Measurements from ENCODE around the gene CHST13. TPM values are rescaled to one million over a fixed set of nuclear protein-coding genes. Genes with fewer than 3 reads are reported as not detected.

Gene CHST13
- total RNA-seq, 2 experiments from 2014 or later: not detected

DNA sequence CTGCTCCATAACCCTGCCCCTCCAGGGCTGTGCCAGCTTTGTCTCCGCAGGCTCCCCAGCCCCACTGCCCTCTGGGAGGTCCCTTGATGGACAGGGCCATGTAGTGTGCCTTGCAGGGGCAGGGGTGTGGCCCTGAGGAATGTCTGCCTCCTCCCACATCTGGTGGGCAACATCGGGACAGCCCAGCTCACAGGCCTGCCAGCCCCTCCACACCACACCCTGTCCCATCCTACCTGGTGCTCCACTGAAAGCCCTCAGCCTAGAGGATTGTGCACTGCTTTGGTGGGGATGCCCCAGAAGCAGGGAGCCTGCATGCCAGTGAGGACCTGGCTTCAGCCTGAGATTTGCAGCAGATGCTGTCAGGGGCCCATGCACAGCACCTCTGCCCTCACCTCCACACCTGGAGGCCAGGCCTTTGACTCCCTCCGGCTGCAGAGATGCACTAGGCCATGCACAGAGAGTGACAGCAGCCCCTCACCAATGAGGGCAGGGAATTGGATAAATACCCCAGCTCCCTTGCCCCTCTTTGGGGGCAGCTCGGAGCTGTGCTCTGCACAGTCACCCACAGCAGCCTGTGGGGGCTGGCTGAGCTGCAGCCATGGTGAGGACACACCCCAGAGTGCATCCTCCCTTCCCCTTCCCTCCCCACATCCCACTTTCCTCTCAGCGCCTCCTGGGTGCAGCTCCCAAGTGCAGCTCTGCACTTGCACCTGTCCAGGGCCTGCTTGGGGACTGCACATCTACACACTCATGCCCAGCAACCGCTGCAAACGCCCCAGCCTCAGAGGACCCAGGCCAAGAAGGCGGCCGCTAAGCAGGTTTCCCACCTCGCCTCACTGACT, 32.1 kb downstream of the CHST13 start:
- H3K4me1 Mint-ChIP-seq: no peaks in the 10 kb centered on the region
- H3K36me3 Mint-ChIP-seq: no peaks in the 10 kb centered on the region
- no peak overlapping the region for H3K27ac Mint-ChIP-seq

DNA sequence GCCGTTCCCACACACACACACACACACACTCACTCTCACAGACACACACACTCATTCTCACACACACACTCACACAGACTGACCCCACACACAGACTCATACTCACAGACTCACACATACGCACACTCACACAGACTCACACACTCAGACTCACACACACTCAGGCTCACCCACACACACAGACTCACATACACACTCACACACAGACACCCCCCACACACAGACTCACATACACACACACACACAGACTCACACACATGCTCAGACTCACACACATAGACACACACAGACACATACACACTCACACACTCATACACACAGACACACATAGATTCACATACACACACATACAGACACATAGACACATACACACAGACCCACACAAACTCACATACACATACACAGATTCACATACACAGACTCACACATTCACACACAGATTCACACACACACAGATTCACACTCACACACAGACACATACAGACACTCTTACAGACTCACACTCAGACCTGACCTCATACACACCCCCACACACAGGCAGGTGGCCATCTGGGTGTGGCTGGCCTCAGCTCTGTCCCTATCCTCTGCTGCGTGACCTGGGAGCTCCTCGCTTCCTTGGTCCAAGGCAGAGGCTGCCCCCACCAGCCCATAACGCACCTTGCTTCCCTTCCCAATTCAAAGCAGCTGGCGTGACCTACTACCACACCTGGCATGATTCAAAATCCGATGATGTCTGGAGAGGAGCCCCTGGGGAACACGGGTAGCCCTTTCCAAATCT, 32.9 kb downstream of the CHST13 start:
- DNase-seq: no peak
- no peak overlapping the region for H3K4me3 Mint-ChIP-seq
- H3K9me3 Mint-ChIP-seq: peaks cover 3% of the 10 kb centered on the region
- H3K27ac Mint-ChIP-seq: no peak overlapping the region
- peaks cover 2% of the 10 kb centered on the region for H3K36me3 Mint-ChIP-seq
- no peaks in the 10 kb centered on the region for H3K27me3 Mint-ChIP-seq
- no peaks in the 10 kb centered on the region for H3K4me1 Mint-ChIP-seq

More for the DNA sequence above, 32.1 kb downstream of the CHST13 start:
- DNase-seq: no peak
- Mint-ChIP-seq H3K9me3 (no peaks in the 10 kb centered on the region), H3K4me3 (no peak overlapping the region), H3K27me3 (no peaks in the 10 kb centered on the region)

DNA sequence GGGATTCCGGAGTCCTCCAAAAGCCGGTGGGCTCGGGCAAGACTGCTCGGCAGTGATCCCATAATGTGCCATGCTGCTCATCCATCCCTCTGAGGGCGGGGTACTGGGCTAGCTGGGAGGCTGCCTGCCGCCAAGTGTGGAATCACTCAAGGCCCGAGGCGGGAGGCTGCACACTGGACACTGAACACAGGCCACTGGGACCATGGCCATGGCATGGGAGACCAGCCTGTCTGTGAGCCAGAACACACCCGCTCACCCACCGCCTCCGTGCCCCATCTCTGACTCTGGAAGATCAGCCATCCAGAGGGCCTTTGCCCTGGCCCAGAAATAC, 33.4 kb downstream of the CHST13 start:
- peaks cover 2% of the 10 kb centered on the region for H3K36me3 Mint-ChIP-seq
- peaks cover 6% of the 10 kb centered on the region for H3K9me3 Mint-ChIP-seq
- no peaks in the 10 kb centered on the region for H3K4me1 Mint-ChIP-seq
- DNase-seq: no peak
- H3K4me3 Mint-ChIP-seq: no peak overlapping the region
- no peaks in the 10 kb centered on the region for H3K27me3 Mint-ChIP-seq
- no peak overlapping the region for H3K27ac Mint-ChIP-seq

DNA sequence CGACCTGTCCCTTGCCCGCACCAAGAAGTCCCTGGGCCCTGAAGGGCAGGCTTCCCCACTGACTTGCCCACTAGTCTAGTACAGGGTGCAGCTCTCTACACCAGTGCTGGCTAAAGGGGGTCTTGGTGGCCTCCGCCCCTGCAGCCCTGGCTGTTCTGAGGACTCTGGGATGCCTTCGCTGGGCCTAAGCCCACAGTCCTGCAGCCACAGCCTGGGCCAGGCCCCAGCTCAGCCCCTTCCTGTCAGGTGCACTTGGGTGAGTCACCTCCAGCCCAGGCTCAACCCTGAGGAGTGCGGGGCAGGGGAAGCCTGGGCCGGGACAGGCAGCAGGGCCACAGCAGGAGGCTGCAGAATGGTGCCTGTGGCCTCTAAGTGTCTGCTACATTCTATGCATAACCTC, 33.8 kb downstream of the CHST13 start:
- peaks cover 7% of the 10 kb centered on the region for H3K9me3 Mint-ChIP-seq
- no peaks in the 10 kb centered on the region for H3K4me1 Mint-ChIP-seq
- DNase-seq: no peak
- H3K36me3 Mint-ChIP-seq: peaks cover 2% of the 10 kb centered on the region
- H3K27ac Mint-ChIP-seq: no peak overlapping the region
- H3K27me3 Mint-ChIP-seq: no peaks in the 10 kb centered on the region
- H3K4me3 Mint-ChIP-seq: no peak overlapping the region

DNA sequence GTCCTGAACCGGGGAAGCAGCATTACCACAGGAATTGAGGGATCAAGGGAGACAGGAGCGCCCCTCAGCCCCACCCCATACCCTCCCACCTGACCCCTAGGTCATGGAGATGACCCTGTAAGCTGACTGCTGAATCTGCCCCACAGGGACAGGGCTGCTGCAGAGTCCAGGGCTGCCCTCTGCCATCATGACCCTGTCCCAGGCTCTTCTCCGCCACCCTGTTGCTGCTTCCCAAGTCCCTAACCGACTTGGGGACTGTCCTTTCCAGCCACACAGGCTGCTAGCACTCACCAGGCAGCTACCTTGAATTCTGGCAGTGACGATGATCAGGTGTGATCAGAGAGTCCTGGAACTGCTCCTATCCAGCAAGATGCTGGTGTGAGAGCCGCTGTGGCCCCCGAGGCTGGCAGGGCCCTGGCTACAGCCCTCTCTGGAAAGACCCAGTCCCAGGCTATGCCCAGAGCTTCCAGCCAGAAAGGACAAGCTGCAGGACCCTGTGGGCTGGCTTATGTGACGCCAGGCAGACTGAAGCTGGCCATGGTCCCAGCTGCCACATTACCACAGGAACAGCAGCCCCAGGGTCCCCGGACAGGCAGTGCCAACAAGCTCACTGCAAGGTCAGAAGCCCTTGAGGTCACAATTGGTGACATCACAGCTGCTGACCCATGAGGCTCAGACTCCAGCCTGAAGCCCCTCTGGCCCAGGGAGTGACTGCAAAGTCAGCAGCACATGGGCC, 34.5 kb downstream of the CHST13 start, which contains the start of gene C3orf22:
C3orf22 (minus strand) TSS at position 597 of the 736 bp plus-strand sequence. CDS start 5,542 bp downstream, outside the sequence.
- no peaks in the 10 kb centered on the region for H3K27me3 Mint-ChIP-seq
- no peak for DNase-seq
- peaks cover 10% of the 10 kb centered on the region for H3K9me3 Mint-ChIP-seq
- no peaks in the 10 kb centered on the region for H3K4me1 Mint-ChIP-seq
- no peak within 1 kb of the TSS for H3K4me3 Mint-ChIP-seq
- H3K27ac Mint-ChIP-seq: no peak within 1 kb of the TSS
- H3K36me3 Mint-ChIP-seq: peaks cover 2% of the 10 kb centered on the region

DNA sequence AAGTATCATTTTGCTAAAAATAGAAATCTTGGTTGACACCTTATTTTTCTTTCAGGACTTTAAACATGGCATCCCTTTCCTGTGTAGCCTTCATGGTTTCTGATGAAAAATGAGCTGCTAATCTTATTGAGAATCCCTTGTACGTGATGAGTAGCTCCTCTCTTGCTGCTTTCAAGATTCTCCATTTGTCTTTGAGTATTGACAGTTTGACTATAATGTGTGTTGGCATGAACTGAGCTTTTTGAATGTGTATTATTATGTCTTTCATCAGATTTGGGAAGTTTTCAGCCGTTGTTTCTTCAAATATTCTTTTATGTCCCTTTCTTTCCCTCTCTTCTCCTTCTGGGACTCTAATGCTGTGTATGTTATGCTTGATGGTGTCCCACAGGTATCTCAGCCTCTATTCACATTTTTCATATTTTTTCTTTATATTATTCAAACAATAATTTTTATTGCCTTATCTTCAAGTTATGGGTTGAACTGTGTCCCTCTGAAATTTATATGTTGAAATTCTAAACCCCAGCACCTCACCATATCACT, 38.9 kb downstream of the CHST13 start:
- no peak overlapping the region for H3K27ac Mint-ChIP-seq
- H3K4me3 Mint-ChIP-seq: no peak overlapping the region
- H3K4me1 Mint-ChIP-seq: no peaks in the 10 kb centered on the region
- H3K9me3 Mint-ChIP-seq: peaks cover 10% of the 10 kb centered on the region
- no peak for DNase-seq
- H3K27me3 Mint-ChIP-seq: peaks cover 9% of the 10 kb centered on the region
- peaks cover 2% of the 10 kb centered on the region for H3K36me3 Mint-ChIP-seq

DNA sequence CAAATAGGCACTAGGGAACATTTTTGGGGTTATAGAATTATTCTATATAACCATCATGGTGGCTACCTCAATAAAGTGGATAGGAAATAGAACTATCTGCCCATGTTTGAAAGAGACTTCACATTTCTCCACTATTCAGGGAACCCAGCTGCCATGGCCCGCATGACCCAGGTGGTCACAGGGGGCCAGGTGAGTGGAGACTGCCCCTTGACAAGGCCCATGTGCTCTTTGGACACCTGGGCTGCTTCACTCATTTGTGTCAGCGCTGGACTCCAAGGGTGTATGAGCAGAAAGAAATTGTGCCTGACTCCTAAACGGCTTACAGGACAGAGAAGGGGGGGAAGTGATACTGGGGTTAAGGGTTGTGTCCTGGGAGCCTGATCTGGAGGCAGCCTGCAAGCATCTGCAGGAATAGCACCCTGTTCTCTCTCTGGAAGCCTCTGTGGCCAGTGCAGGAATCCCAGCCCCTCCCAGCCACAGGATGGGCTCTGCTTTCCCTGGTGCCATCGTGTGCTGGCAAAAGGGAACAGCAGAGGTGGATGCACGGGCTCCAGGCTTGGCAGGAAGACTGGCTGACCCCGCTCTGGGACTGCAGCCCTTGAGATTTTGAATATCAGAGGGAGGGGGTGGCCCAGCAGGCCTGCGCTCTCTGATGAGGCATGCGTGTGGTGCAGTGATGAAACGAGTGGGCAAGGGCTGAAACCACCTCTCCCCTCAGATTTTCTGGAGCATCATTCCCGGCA, 43.9 kb downstream of the CHST13 start:
- no peak overlapping the region for H3K4me3 Mint-ChIP-seq
- no peak overlapping the region for H3K27ac Mint-ChIP-seq
- no peaks in the 10 kb centered on the region for H3K36me3 Mint-ChIP-seq
- H3K4me1 Mint-ChIP-seq: no peaks in the 10 kb centered on the region
- DNase-seq: no peak
- peaks cover 2% of the 10 kb centered on the region for H3K9me3 Mint-ChIP-seq
- peaks cover 9% of the 10 kb centered on the region for H3K27me3 Mint-ChIP-seq

DNA sequence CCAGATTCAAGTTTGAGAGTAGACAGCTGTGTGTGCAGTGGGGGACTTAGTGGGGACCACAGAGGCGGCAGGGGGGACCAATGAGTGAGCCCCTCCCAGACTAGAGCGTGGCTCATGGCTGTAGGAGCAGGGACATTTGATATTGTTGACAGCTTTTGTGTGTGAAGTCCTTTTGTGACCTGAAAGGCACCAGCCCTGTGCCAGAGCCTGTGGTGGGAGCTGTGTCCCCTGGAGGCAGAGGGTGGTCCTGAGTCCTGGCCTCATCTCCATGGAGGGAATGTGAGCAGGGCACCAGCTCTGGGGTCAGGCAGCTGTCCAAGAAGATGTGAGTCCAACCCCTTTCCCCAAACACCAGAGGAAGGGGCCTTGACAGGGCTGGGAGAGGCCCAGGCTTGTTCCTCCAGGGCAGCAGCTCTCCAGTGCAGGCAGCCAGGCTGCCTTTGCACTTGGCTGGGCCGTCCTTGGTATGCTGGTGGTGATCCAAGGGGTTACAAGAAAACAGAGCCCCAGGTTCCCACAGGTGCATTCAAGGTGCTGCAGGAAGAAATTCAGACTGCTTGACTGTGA, 44.9 kb downstream of the CHST13 start:
- peaks cover 9% of the 10 kb centered on the region for H3K27me3 Mint-ChIP-seq
- H3K9me3 Mint-ChIP-seq: no peaks in the 10 kb centered on the region
- no peak overlapping the region for H3K4me3 Mint-ChIP-seq
- H3K27ac Mint-ChIP-seq: no peak overlapping the region
- H3K36me3 Mint-ChIP-seq: no peaks in the 10 kb centered on the region
- no peaks in the 10 kb centered on the region for H3K4me1 Mint-ChIP-seq
- no peak for DNase-seq

DNA sequence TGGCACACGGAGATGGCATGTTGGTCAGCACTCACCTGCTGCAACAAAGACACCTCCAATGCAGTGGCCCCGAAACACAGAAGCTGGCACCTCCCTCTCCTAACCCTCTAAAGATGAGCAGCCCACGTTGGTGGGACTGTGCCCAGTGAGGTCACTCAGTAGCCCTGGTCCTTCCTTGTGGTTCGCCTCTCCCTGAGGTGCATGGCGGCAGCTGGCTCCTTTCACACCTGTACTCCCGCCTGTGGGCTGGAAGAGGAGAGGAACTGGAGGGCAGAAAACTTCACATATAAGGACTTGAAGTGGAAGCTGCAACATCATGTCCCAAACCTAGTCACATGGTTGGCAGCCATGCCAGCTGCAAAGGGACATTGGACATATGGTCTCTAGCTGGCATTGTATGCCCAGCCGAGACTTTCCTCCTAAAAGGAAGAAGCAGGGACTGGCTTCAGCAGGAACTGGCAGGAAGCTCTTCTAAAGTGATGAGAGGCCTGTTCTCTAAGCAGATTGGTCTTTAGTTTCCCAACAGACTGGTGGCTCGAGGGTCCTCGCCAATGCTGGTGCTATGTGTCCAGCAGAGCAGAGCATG, 45.5 kb downstream of the CHST13 start:
- H3K27me3 Mint-ChIP-seq: peaks cover 9% of the 10 kb centered on the region
- no peak overlapping the region for H3K4me3 Mint-ChIP-seq
- H3K36me3 Mint-ChIP-seq: no peaks in the 10 kb centered on the region
- DNase-seq: no peak
- no peak overlapping the region for H3K27ac Mint-ChIP-seq
- H3K4me1 Mint-ChIP-seq: no peaks in the 10 kb centered on the region
- H3K9me3 Mint-ChIP-seq: no peaks in the 10 kb centered on the region

DNA sequence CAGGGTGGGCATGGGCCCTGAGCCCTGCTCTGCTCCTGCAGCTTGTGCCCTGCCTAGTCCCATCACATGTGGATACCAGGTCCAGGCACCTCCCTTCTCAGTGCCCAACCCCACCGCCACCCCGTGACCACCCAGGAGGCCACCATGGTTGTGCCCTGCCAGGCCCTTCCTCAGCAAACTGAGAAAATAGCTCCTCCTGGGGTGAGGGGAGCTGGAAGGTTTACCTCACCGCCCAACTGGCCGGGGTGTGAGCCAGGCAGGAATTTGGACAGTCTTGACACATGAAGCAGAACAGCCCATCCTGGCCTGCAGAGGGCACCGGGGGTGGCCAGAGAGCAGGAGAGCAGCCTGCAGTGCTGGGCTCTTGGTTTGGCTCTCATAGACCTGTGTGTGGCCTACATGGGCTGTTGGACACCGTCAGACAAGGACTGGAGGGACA, 46.2 kb downstream of the CHST13 start:
- Mint-ChIP-seq H3K4me3 (no peak overlapping the region), H3K9me3 (no peaks in the 10 kb centered on the region), H3K27ac (no peak overlapping the region), H3K36me3 (no peaks in the 10 kb centered on the region), H3K4me1 (no peaks in the 10 kb centered on the region), H3K27me3 (peaks cover 9% of the 10 kb centered on the region)
- no peak for DNase-seq

DNA sequence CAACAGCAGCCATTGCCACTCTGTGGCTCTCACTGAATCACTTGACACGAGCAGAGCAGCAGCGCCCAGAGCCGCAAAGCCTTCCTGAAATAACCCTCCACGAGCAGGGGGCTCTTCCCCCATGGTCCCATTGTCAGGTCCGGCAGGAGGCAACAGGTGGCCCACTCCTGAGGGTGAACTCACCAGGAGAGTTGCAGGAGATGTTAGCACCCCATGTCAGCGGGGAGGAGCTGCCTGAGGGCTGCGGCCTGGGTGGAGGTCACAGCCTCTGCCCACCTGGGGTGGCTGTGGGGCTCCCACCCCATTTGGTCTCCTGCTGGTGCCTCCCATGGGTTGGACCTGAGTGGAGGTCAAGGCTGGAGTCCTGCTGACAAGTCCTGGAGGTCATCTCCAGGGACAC, 47.1 kb downstream of the CHST13 start:
- Mint-ChIP-seq H3K27me3 (peaks cover 5% of the 10 kb centered on the region), H3K4me3 (no peak overlapping the region), H3K36me3 (no peaks in the 10 kb centered on the region), H3K9me3 (no peaks in the 10 kb centered on the region), H3K4me1 (no peaks in the 10 kb centered on the region), H3K27ac (no peak overlapping the region)
- no peak for DNase-seq

DNA sequence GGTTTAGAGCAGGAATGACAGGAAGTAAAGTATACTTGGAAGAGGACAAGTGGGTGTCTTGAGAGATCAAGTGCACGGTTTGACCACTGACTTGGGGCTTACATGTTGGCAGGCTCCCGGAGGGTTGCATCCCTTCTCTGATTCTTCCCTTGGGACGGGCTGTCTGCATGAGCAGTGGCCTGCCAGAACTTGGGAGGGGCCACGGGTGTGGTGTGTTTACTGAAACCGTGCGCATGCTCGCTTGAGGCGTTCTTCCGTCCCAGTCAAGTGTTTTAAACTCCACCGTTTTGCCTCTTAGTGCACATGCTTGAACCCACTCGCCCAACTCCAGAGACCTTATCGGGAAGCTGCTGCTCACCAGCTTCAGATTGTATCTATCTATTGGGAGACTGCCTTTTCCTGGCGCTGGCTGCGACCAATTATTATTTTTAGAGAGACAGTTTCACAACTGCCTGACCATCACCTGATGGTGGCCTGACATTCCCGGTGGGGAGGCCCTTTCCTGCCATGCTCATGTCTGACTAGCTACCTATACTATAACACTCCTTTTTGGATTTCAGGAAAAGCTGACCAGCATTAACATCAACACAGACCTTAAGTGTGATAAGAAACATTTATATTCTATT, 49.6 kb downstream of the CHST13 start:
- H3K36me3 Mint-ChIP-seq: no peaks in the 10 kb centered on the region
- H3K4me3 Mint-ChIP-seq: no peak overlapping the region
- no peaks in the 10 kb centered on the region for H3K27me3 Mint-ChIP-seq
- DNase-seq: no peak
- H3K4me1 Mint-ChIP-seq: peaks cover 3% of the 10 kb centered on the region
- H3K27ac Mint-ChIP-seq: no peak overlapping the region
- H3K9me3 Mint-ChIP-seq: no peaks in the 10 kb centered on the region

DNA sequence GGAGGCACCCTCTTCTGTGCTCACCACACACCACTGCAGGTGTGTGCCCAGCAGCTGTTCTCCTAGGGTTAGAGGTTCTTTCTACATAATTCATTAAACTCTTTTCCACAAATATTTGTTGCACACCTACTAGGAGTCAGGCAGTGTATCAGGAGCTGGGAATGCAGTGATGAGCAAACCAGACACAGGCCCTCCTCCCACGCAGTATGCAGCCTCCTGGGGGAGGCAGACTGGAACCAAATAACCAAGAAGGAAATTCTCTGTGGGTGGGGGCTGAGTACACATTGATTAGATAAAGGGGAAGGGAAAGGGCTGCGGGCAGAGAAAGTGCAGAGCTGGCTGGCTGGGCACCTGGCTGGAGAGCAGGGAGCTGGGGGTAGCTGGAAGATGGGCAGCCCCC, 53.3 kb downstream of the CHST13 start:
- H3K4me3 Mint-ChIP-seq: no peak overlapping the region

More for the DNA sequence above, 53.3 kb downstream of the CHST13 start:
- H3K9me3 Mint-ChIP-seq: no peaks in the 10 kb centered on the region
- no peaks in the 10 kb centered on the region for H3K27me3 Mint-ChIP-seq
- no peaks in the 10 kb centered on the region for H3K36me3 Mint-ChIP-seq
- peaks cover 3% of the 10 kb centered on the region for H3K4me1 Mint-ChIP-seq
- H3K27ac Mint-ChIP-seq: no peak overlapping the region
- no peak for DNase-seq

Measured in activated naive CD8-positive, alpha-beta T cell treated with anti-CD3 and anti-CD28 coated beads for 36 hours (primary cell).